Body of pancreas (tissue), 4 donors: Measurements from ENCODE around the gene LAMB3. TPM values are rescaled to one million over a fixed set of nuclear protein-coding genes. Genes with fewer than 3 reads are reported as not detected.

Source experiments
- ATAC-seq: fragments of 150-250 bp; one replicate; pipeline ENCODE4 v1.9.1; 2016
- DNase-seq, 4 donors: peaks; one replicate each; pipeline ENCODE4 v3.0.0-alpha.2; 2019
- H3K27ac ChIP-seq, 4 donors: fragments of 200-600 bp; sonication (generic); 1 replicate in 3 of 4; 2 replicates in 1 of 4; pipeline versions ENCODE4 v1.5.1 to v1.6.1; 2016 to 2019; ENCODE audit warnings: mild to moderate bottlenecking in 1 of 4, mixed read lengths in 1 of 4, moderate library complexity in 1 of 4
- H3K27me3 ChIP-seq, 2 donors: fragments of 200-600 bp; sonication (generic); one replicate each; pipeline ENCODE4 v1.6.0; 2016; ENCODE audit warnings: mild to moderate bottlenecking in 1 of 2
- H3K36me3 ChIP-seq, 2 donors: fragments of 200-600 bp; sonication (generic); replicated peaks in 1 of 2; 2 replicates each; pipeline ENCODE4 v1.5.1; 2016; ENCODE audit warnings: low read depth in 2 of 2; ENCODE audit not compliant: insufficient read depth in 1 of 2
- H3K4me1 ChIP-seq: fragments of 200-600 bp; sonication (generic); one replicate; pipeline ENCODE4 v1.6.0; 2016
- H3K4me3 ChIP-seq, 2 donors: fragments of 200-600 bp; sonication (generic); 1 replicate in 1 of 2; 2 replicates in 1 of 2; pipeline ENCODE4 v1.5.1; 2016 to 2019
- H3K9me3 ChIP-seq, 3 donors: fragments of 200-600 bp; sonication (generic); 1 replicate in 2 of 3; 2 replicates in 1 of 3; pipeline ENCODE4 v1.5.1; 2016
- POLR2A ChIP-seq, 3 donors: fragments of 450-650 bp; IDR thresholded peaks; one replicate each; pipeline ENCODE4 v1.6.1; 2016; ENCODE audit warnings: antibody characterized with exemption in 3 of 3, mild to moderate bottlenecking in 2 of 3
- WGBS, 2 donors: methylation state at CpG; one replicate each; pipeline ENCODE4 v1.1.5; 2017; 5-methylcytosine and 5-hydroxymethylcytosine counted together
- intact Hi-C: fragments of 100-400 bp; cut with DNase I; formaldehyde crosslinking; loops from one replicate; pipeline ENCODE4 v1.15.1; 2023
- total RNA-seq, 2 donors: library from RNA; depleted of rRNA; stranded (reverse); fragments of >200 nt; gene quantifications; one replicate each; pipeline ENCODE4 v1.1.0, GENCODE V29; 2016
- TF ChIP-seq, protein P1 (sequence below), 7 experiments: fragments of 450-650 bp in 4 of 7; fragments of 200-600 bp in 3 of 7; sonication (generic) in 3 of 7; IDR thresholded peaks; one replicate each; pipeline ENCODE4 v1.5.1; 2016 to 2019; ENCODE audit warnings: antibody characterized with exemption in 7 of 7

LAMB3 gene
- total RNA-seq, 2 donors from 2014 or later, result 5.3 to 7.3 TPM

DNA sequence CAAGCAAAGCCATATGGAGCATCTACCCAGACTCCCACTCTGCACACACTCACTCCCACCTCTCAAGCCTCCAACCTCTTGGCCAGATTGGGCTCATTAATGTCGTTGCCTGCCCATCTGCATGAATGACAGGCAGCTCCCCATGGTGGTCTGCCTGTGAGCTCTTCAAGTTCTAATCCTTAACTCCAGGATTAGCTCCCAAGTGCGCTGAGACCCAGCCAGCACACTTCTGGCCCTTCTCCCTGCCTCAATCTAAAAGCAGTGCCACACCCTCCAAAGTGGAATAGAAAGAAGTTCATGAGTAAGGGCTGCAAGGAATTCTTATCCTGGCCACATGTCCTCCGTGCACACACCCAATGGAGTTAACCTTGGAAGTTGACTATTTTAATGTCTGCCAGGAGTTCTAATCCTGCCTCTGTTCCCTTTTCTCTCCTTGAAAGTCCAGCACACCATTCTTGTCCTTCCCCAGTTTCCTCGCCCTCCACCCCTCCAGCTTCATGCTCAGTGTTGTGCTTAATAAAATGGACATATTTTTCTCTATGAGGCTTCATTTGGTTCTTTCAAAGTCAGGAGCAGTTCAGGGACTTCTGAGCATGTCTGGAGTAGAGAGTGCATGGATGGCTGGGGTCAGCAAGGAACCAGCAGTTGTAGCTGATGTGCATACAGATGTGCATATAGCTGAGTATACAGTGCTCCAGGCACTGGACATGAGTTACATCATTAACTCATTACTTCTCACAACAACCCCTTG lies 38.6 kb downstream of the LAMB3 start:
- no peaks in the 10 kb centered on the region for H3K9me3 ChIP-seq
- DNase-seq (no peak), ATAC-seq (no peak)
- H3K27me3 ChIP-seq, result no peaks in the 10 kb centered on the region
- H3K27ac ChIP-seq, result no peak overlapping the region
- TF ChIP-seq, protein P1, sequence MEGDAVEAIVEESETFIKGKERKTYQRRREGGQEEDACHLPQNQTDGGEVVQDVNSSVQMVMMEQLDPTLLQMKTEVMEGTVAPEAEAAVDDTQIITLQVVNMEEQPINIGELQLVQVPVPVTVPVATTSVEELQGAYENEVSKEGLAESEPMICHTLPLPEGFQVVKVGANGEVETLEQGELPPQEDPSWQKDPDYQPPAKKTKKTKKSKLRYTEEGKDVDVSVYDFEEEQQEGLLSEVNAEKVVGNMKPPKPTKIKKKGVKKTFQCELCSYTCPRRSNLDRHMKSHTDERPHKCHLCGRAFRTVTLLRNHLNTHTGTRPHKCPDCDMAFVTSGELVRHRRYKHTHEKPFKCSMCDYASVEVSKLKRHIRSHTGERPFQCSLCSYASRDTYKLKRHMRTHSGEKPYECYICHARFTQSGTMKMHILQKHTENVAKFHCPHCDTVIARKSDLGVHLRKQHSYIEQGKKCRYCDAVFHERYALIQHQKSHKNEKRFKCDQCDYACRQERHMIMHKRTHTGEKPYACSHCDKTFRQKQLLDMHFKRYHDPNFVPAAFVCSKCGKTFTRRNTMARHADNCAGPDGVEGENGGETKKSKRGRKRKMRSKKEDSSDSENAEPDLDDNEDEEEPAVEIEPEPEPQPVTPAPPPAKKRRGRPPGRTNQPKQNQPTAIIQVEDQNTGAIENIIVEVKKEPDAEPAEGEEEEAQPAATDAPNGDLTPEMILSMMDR (IDR thresholded peaks at IDR 0.05), result no peak
- no peak for TF ChIP-seq POLR2A (IDR thresholded peaks at IDR 0.05)
- H3K4me3 ChIP-seq, result no peak overlapping the region
- intact Hi-C loops, result no loop called here
- no peaks in the 10 kb centered on the region for H3K4me1 ChIP-seq
- 74 to 82% methylated on average over 4 of the region's 4 CpGs for WGBS, 2 donors
- H3K36me3 ChIP-seq, result no peaks in the 10 kb centered on the region

DNA sequence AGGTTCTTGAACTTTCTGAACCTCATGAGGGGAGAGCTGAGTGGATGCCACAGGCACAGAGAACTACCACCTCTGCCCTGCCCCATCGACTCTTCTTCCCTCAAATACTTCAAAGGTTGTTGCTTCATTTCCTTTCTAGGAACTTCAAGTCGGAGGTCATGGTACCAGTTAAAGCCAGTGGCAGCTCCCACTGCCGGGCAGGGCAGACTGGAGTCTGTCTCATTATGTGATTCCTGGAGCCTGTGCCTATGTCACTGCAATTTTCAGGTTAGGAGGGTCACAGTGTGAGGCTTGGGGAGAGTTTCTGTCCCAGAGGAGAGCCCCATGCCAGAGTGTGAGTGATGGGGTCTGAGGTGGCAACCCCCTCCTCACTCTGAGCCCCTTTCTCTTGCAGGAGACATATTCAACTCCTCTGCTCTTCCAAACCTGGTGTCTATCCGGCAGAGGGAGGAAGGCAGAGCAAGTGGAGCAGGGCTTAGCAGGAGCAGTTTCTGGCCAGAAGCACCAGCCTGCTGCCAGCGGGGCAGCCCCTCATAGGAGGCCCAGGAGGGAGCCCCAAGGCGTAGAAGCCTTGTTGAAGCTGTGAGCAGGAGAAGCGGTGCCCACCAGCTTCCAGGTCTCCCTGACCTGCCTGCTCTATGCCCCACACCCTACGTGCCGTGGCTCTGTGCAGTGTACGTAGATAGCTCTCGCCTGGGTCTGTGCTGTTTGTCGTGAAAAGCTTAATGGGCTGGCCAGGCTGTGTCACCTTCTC lies 39.4 kb downstream of the LAMB3 start:
- Histone ChIP-seq H3K27me3 (no peaks in the 10 kb centered on the region), H3K4me3 (no peak overlapping the region), H3K27ac (no peak overlapping the region), H3K36me3 (no peaks in the 10 kb centered on the region), H3K9me3 (no peaks in the 10 kb centered on the region), H3K4me1 (no peaks in the 10 kb centered on the region)
- ATAC-seq (no peak), DNase-seq (no peak)
- 68 to 82% methylated on average over 4 to 12 of the region's 12 CpGs for WGBS, 2 donors
- TF ChIP-seq POLR2A (IDR thresholded peaks at IDR 0.05), result no peak
- TF ChIP-seq, protein P1 (IDR thresholded peaks at IDR 0.05), result no peak
- intact Hi-C loops, result no loop called here

DNA sequence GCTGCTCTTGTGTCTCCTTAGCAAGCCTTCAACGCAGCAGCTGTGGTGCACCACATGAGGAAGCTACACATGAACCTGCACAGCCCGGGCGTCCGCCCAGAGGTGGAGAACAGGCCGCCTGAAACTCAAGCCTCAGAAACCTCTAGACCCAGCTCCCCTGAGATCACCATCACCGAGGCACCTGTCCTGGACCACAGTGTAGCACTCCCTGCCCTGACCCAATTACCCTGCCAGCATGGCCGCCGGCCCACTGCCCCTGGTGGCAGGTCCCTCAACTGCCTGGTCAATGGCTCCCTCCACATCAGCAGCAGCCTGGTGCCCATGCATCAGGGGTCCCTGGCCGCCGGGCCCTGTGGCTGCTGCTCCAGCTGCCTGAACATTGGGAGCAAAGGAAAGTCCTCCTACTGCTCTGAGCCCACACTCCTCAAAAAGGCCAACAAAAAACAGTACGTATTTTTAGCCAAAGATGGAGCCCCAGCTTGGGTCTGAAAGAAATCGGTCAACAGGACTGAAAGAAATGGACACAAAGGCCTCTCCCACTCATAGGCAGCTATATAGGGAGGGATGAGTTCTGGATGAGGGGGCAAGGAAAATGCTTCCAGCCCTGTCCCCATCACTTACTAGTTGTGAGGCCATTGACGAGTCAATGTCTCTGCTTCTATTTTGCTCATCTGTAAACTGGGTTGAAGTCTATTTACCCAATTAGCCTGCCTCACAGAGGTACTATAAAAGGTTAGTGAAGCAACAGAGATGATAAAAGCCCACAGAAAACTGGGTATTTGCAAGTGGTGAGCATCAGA lies 40.3 kb downstream of the LAMB3 start:
- WGBS, 2 donors, result 79 to 83% methylated on average over 11 to 13 of the region's 13 CpGs
- H3K36me3 ChIP-seq, result no peaks in the 10 kb centered on the region
- DNase-seq, result no peak
- no peak overlapping the region for H3K27ac ChIP-seq
- no peak overlapping the region for H3K4me3 ChIP-seq
- intact Hi-C loops, result no loop called here
- no peak for ATAC-seq
- no peaks in the 10 kb centered on the region for H3K9me3 ChIP-seq
- no peaks in the 10 kb centered on the region for H3K27me3 ChIP-seq
- no peaks in the 10 kb centered on the region for H3K4me1 ChIP-seq
- no peak for TF ChIP-seq POLR2A (IDR thresholded peaks at IDR 0.05)
- TF ChIP-seq, protein P1 (IDR thresholded peaks at IDR 0.05), result no peak

DNA sequence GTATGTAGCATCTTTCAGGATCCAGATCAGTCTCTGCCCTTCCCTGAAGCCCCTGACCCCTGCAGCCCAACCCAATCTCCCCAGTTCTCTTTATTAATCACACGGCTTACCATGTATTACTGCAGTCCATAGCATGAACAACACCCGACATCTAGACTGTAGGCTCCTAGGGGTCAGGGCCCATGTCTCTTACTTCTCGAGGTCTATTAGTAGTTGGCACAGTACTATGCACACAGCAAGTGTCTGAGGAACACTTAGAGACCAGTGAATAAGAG lies 41.7 kb downstream of the LAMB3 start:
- no peak for TF ChIP-seq POLR2A (IDR thresholded peaks at IDR 0.05)
- TF ChIP-seq, protein P1 (IDR thresholded peaks at IDR 0.05), result no peak
- no peaks in the 10 kb centered on the region for H3K4me1 ChIP-seq
- intact Hi-C loops, result no loop called here
- no peak overlapping the region for H3K4me3 ChIP-seq
- no peak overlapping the region for H3K27ac ChIP-seq
- no peaks in the 10 kb centered on the region for H3K27me3 ChIP-seq
- no peak for DNase-seq
- H3K36me3 ChIP-seq, result no peaks in the 10 kb centered on the region
- ATAC-seq, result no peak
- no peaks in the 10 kb centered on the region for H3K9me3 ChIP-seq
- 85 to 88% methylated on average over 3 of the region's 3 CpGs for WGBS, 2 donors
